ENCODE results near the gene ALDOA.

The ALDOA gene

DNA sequence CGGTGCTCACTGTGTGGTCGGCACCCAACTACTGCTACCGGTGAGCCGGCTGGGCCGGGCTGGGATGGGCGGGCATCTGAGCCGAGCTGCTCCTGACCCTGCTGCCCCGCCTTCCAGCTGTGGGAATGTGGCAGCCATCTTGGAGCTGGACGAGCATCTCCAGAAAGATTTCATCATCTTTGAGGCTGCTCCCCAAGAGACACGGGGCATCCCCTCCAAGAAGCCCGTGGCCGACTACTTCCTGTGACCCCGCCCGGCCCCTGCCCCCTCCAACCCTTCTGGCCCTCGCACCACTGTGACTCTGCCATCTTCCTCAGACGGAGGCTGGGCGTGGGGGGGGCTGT is 19.2 kb downstream of the ALDOA start:
- Histone ChIP-seq H3K4me1 (ENCODE audit: low read depth, poor library complexity, severe bottlenecking) (peaks cover 7% of the 10 kb centered on the region), H3K27ac (no peak overlapping the region), H2AFZ (ENCODE audit: low read depth) (no peak overlapping the region), H3K27me3 (ENCODE audit: insufficient read depth, low read depth) (no peaks in the 10 kb centered on the region), H3K4me3 (IDR thresholded peaks at IDR 0.05; ENCODE audit: insufficient read depth, low read depth, low read length) (no peak overlapping the region), H3K4me2 (no peak overlapping the region), H4K20me1 (ENCODE audit: insufficient read depth) (no peaks in the 10 kb centered on the region), H3K36me3 (ENCODE audit: insufficient read depth) (peaks cover 2% of the 10 kb centered on the region; the same call in 1 of the 2 replicates), H3K79me2 (ENCODE audit: insufficient read depth, low read depth) (peaks cover 3% of the 10 kb centered on the region; the same call in 1 of the 2 replicates), H3K9ac (no peak overlapping the region)
- no peak for TF ChIP-seq CTCF (conservative IDR thresholded peaks at IDR 0.05; ENCODE audit: low read depth, low read length)

- no peak for TF ChIP-seq CTCF (conservative IDR thresholded peaks at IDR 0.05; ENCODE audit: low read depth, low read length)
- no peaks in the 10 kb centered on the region for H3K27me3 ChIP-seq (ENCODE audit: insufficient read depth, low read depth)
- no peak overlapping the region for H3K9ac ChIP-seq
- H4K20me1 ChIP-seq (ENCODE audit: insufficient read depth): no peaks in the 10 kb centered on the region
- H3K4me3 ChIP-seq (IDR thresholded peaks at IDR 0.05; ENCODE audit: insufficient read depth, low read depth, low read length): no peak overlapping the region
- H3K27ac ChIP-seq: no peak overlapping the region
- no peak overlapping the region for H2AFZ ChIP-seq (ENCODE audit: low read depth)
- no peaks in the 10 kb centered on the region; the same call in 1 of the 2 replicates for H3K79me2 ChIP-seq (ENCODE audit: insufficient read depth, low read depth)
- no peak overlapping the region for H3K4me2 ChIP-seq
- peaks cover 7% of the 10 kb centered on the region for H3K4me1 ChIP-seq (ENCODE audit: low read depth, poor library complexity, severe bottlenecking)
- no peaks in the 10 kb centered on the region; the same call in 1 of the 2 replicates for H3K36me3 ChIP-seq (ENCODE audit: insufficient read depth)
These were observed 19.7 kb downstream of the ALDOA start for GRCh38 chr16:30085247-30085646.

- H3K27ac ChIP-seq: no peak overlapping the region
- H3K79me2 ChIP-seq (ENCODE audit: insufficient read depth, low read depth): no peaks in the 10 kb centered on the region; the same call in 1 of the 2 replicates
- no peak overlapping the region for H2AFZ ChIP-seq (ENCODE audit: low read depth)
- H3K4me1 ChIP-seq (ENCODE audit: low read depth, poor library complexity, severe bottlenecking): peaks cover 7% of the 10 kb centered on the region
- no peak overlapping the region for H3K4me3 ChIP-seq (IDR thresholded peaks at IDR 0.05; ENCODE audit: insufficient read depth, low read depth, low read length)
- H3K4me2 ChIP-seq: no peak overlapping the region
- no peaks in the 10 kb centered on the region; the same call in 1 of the 2 replicates for H3K36me3 ChIP-seq (ENCODE audit: insufficient read depth)
- TF ChIP-seq CTCF (conservative IDR thresholded peaks at IDR 0.05; ENCODE audit: low read depth, low read length): no peak
- H3K9ac ChIP-seq: no peak overlapping the region
- no peaks in the 10 kb centered on the region for H3K27me3 ChIP-seq (ENCODE audit: insufficient read depth, low read depth)
- H4K20me1 ChIP-seq (ENCODE audit: insufficient read depth): no peaks in the 10 kb centered on the region
These were observed 20.3 kb downstream of the ALDOA start for GRCh38 chr16:30085820-30086219.

DNA sequence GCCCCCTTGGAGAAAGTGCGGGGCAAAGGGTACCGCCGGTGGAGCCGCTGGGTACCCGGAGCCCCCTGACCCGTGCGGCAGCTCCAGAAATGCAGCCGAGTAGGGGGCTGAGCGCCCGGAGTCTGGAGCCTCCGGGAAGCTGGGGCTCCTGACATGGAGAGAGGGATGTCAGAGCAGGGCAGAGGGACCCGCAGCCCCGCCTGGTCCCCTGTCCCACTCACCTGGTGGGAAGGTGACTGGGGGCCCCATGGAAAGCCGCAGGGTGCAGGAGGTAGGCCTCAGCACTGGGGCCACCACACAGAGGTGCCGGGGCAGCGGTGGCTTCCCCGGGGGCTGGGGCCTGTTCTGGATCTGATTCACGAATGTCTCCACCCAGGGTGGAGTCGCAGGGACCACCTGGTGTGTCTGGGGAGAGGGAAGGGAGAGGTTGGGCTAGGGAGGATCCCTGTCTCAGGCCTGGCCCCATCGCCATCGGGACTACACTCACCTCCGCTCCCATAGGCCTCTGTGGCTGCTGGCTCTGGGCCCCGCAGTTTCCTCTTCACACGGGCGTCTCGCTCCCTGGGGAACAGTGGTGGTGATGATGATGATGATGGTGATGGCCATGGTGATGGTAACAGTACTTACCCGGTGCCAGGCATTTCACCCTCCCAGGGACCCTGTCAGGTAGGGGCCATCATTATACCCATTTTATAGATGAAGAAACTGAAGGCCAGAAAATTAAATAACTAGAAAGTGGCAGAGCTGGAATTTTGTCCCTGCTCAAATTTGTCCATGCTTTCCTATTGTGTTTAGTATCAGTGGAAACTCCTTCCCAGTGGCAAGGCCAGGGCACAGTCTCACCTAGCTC is 21.0 kb downstream of the ALDOA start:
- no peak overlapping the region for H3K4me3 ChIP-seq (IDR thresholded peaks at IDR 0.05; ENCODE audit: insufficient read depth, low read depth, low read length)
- TF ChIP-seq CTCF (conservative IDR thresholded peaks at IDR 0.05; ENCODE audit: low read depth, low read length): no peak

More for the DNA sequence above, 21.0 kb downstream of the ALDOA start:
- no peaks in the 10 kb centered on the region for H3K27me3 ChIP-seq (ENCODE audit: insufficient read depth, low read depth)
- no peaks in the 10 kb centered on the region for H4K20me1 ChIP-seq (ENCODE audit: insufficient read depth)
- no peak overlapping the region for H3K9ac ChIP-seq
- no peaks in the 10 kb centered on the region for H3K36me3 ChIP-seq (ENCODE audit: insufficient read depth)
- peaks cover 12% of the 10 kb centered on the region for H3K4me1 ChIP-seq (ENCODE audit: low read depth, poor library complexity, severe bottlenecking)
- no peaks in the 10 kb centered on the region for H3K79me2 ChIP-seq (ENCODE audit: insufficient read depth, low read depth)
- H2AFZ ChIP-seq (ENCODE audit: low read depth): no peak overlapping the region
- H3K27ac ChIP-seq: no peak overlapping the region
- no peak overlapping the region for H3K4me2 ChIP-seq
